ENCODE data around the gene SAFB2.

- TF ChIP-seq CTCF (IDR thresholded peaks at IDR 0.05) = no peak
- no peak for TF ChIP-seq POLR2AphosphoS5 (IDR thresholded peaks at IDR 0.05)
These were observed 76.6 kb downstream of the SAFB2 start for GRCh38 chr19:5545984-5546383.

All from stomach (tissue), 4 donors.